Stomach (tissue), 4 donors: ENCODE measurements around the gene NPIPB2.
"Not testable (repeated sequence)": the region's sequence is repeated elsewhere in the genome, so short reads cannot be mapped to it uniquely, and the experiment has no call there.

ENCODE experiments used
- CTCF ChIP-seq, 7 experiments: fragments of 450-650 bp in 4 of 7; fragments of 200-600 bp in 3 of 7; sonication (generic) in 3 of 7; IDR thresholded peaks; one replicate each; pipeline ENCODE4 v1.5.1; 2016 to 2019; ENCODE audit warnings: antibody characterized with exemption in 7 of 7, control low read depth in 2 of 7, mild to moderate bottlenecking in 1 of 7
- EP300 ChIP-seq: sonication (generic); formaldehyde crosslinking; IDR thresholded peaks from one replicate; pipeline ENCODE4 v1.6.1; 2017; ENCODE audit warnings: antibody characterized with exemption
- POLR2A ChIP-seq, 4 donors: fragments of 450-650 bp; IDR thresholded peaks; one replicate each; pipeline ENCODE4 v1.6.1; 2016; ENCODE audit warnings: antibody characterized with exemption in 4 of 4, control low read depth in 2 of 4, mild to moderate bottlenecking in 1 of 4, moderate library complexity in 1 of 4
- POLR2AphosphoS5 ChIP-seq, 3 donors: sonication (generic); formaldehyde crosslinking; IDR thresholded peaks; one replicate each; pipeline ENCODE4 v1.6.1; 2016; ENCODE audit warnings: antibody characterized with exemption in 3 of 3

- not testable (repeated sequence) for TF ChIP-seq POLR2A (IDR thresholded peaks at IDR 0.05); CTCF (IDR thresholded peaks at IDR 0.05); POLR2AphosphoS5 (IDR thresholded peaks at IDR 0.05); EP300
Observed at GRCh38 chr16:11924046-11924445, 17.8 kb downstream of the NPIPB2 start.
